Type B pancreatic cell (in vitro differentiated cells): ENCODE measurements around the gene TMEM141. TPM values are rescaled to one million over a fixed set of nuclear protein-coding genes. Genes with fewer than 3 reads are reported as not detected.
"Not testable (repeated sequence)": the region's sequence is repeated elsewhere in the genome, so short reads cannot be mapped to it uniquely, and the experiment has no call there.

Source experiments
- DNase-seq: peaks from one replicate; pipeline ENCODE4 v3.0.0; 2021; ENCODE audit warnings: mixed read lengths; ENCODE audit not compliant: unreplicated experiment; ENCODE audit errors: extremely low spot score
- H3K27ac Mint-ChIP-seq: 2 replicates; pipeline ENCODE4 v1.8.0; 2021; ENCODE audit warnings: mild to moderate bottlenecking, mixed read lengths
- H3K27me3 Mint-ChIP-seq: 2 replicates; pipeline ENCODE4 v1.8.0; 2021; ENCODE audit warnings: mixed read lengths
- H3K36me3 Mint-ChIP-seq: 2 replicates; pipeline ENCODE4 v1.8.0; 2021; ENCODE audit warnings: mixed read lengths
- H3K4me1 Mint-ChIP-seq: one replicate; pipeline ENCODE4 v1.8.0; 2021; ENCODE audit warnings: mixed read lengths; ENCODE audit not compliant: unreplicated experiment
- H3K4me3 Mint-ChIP-seq: 2 replicates; pipeline ENCODE4 v1.8.0; 2021; ENCODE audit warnings: mild to moderate bottlenecking, mixed read lengths
- H3K9me3 Mint-ChIP-seq: 2 replicates; pipeline ENCODE4 v1.8.0; 2021; ENCODE audit warnings: mixed read lengths
- total RNA-seq: library from RNA; stranded (reverse); gene quantifications from 2 replicates; pipeline ENCODE4 v1.2.1, GENCODE V29; 2021; ENCODE audit warnings: low replicate concordance
- TF ChIP-seq, protein P1 (sequence below): fragments of 200-600 bp; sonication (generic); conservative IDR thresholded peaks from 2 replicates; pipeline ENCODE4 v1.5.0; 2021; ENCODE audit warnings: antibody characterized with exemption, mild to moderate bottlenecking

Gene TMEM141
- total RNA-seq, 1 donor from 2014 or later = 62.3 TPM

- H3K27me3 Mint-ChIP-seq = no peaks in the 10 kb centered on the region
- TF ChIP-seq, protein P1, sequence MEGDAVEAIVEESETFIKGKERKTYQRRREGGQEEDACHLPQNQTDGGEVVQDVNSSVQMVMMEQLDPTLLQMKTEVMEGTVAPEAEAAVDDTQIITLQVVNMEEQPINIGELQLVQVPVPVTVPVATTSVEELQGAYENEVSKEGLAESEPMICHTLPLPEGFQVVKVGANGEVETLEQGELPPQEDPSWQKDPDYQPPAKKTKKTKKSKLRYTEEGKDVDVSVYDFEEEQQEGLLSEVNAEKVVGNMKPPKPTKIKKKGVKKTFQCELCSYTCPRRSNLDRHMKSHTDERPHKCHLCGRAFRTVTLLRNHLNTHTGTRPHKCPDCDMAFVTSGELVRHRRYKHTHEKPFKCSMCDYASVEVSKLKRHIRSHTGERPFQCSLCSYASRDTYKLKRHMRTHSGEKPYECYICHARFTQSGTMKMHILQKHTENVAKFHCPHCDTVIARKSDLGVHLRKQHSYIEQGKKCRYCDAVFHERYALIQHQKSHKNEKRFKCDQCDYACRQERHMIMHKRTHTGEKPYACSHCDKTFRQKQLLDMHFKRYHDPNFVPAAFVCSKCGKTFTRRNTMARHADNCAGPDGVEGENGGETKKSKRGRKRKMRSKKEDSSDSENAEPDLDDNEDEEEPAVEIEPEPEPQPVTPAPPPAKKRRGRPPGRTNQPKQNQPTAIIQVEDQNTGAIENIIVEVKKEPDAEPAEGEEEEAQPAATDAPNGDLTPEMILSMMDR = no peak
- no peaks in the 10 kb centered on the region for H3K9me3 Mint-ChIP-seq
- no peak for DNase-seq
- H3K4me3 Mint-ChIP-seq = no peak overlapping the region
- no peak overlapping the region for H3K27ac Mint-ChIP-seq
- no peaks in the 10 kb centered on the region for H3K36me3 Mint-ChIP-seq
- peaks cover 6% of the 10 kb centered on the region for H3K4me1 Mint-ChIP-seq
Measured at GRCh38 chr9:136835162-136835931, 44.2 kb downstream of the TMEM141 start.

DNA sequence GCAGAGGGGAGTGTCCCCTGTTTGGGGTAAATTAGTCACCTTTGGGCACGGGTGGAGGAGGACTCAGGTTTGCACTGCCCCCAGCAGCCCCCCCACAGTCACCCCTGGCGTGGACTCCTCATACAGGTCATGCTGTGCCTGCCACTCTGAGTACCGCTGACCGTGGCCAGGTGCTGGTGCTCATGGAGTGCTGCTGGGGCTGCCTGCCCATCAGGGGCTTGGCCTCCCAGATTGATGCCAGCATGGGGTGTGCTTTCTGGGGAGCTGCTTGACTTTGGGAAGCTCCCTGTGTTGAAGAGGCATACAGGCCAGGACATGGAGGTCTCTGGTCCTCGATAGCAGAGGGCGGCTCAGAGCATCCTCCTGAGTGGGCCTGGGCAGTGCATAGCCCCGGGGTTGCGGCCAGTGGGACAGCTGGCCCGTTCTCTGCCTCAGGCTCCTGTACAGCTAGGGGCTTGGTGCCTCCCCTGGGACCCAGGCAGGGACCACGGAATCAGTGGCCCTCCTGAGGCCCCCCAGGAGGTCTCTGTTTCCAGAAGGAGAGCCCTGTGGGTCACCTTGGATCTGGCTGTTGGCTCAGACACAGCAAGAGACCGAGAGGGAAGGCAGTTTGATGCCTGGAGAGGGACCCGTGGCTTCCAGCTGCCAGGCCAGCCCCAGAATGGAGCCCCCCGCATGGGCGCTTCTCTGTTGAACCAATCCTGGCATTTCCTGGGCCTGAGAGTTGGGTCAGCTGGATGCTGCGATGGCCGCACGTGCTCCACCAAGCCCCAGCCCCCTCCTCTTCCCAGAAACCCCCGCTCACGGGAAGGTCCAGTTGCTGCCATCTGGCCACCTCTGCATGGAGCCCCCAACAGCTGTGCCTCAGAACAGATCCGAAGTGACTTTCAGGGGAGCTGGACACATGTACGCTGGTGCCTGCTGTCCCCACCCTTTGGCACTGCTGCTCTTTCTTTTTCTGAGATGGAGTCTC is 45.1 kb downstream of the TMEM141 start:
- H3K27me3 Mint-ChIP-seq = no peaks in the 10 kb centered on the region
- peaks cover 6% of the 10 kb centered on the region for H3K4me1 Mint-ChIP-seq
- no peak overlapping the region for H3K27ac Mint-ChIP-seq
- no peak for DNase-seq
- no peaks in the 10 kb centered on the region for H3K9me3 Mint-ChIP-seq
- TF ChIP-seq, protein P1 = no peak
- H3K36me3 Mint-ChIP-seq = no peaks in the 10 kb centered on the region
- H3K4me3 Mint-ChIP-seq = no peak overlapping the region

DNA sequence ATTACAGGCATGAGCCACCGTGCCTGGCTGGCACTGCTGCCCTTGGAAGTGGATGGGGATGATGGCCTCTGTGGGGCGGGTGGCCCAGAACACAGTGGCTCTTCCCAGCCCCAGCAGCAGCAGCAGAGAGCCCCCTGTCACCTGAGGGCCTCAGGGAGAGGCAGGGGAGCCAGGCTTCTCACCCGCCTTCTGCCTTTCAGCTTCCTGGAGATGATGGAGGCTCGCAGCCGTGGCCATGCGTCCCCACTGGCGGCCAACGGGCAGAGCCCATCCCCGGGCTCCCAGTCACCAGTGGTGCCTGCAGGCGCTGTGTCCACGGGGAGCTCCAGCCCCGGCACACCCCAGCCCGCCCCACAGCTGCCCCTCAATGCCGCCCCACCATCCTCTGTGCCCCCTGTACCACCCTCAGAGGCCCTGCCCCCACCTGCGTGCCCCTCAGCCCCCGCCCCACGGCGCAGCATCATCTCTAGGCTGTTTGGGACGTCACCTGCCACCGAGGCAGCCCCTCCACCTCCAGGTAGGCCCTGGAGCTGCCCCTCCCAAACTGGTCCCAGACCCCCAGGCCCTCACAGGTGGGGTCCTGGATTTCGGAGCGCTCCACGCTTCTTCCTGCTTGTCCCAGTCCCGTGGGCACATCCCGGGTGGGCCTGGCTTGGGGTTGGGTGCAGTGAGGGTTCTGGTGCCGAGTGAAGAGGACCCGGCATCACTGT is 46.2 kb downstream of the TMEM141 start:
- Mint-ChIP-seq H3K4me1 (peaks cover 6% of the 10 kb centered on the region), H3K4me3 (no peak overlapping the region), H3K27me3 (no peaks in the 10 kb centered on the region), H3K36me3 (no peaks in the 10 kb centered on the region), H3K9me3 (no peaks in the 10 kb centered on the region), H3K27ac (no peak overlapping the region)
- no peak for DNase-seq
- TF ChIP-seq, protein P1 = no peak

DNA sequence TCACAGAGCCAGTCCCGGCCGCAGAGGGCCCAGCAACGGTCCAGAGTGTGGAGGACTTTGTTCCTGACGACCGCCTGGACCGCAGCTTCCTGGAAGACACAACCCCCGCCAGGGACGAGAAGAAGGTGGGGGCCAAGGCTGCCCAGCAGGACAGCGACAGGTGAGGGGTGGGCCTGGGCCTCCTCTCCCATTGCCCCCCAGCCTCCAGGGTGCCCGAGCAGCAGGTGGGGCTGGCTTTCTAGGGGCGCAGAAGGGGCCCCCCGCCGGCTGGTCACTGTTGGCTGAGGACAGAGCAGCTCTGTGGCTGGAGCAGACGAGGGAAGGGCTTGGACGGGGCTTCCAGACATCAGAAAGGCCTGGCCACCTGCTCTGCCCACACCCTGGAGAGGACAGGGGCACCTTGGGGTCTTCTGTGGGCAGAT is 46.7 kb downstream of the TMEM141 start:
- not testable (repeated sequence) for H3K36me3 Mint-ChIP-seq, H3K27me3 Mint-ChIP-seq, DNase-seq, H3K4me1 Mint-ChIP-seq, H3K27ac Mint-ChIP-seq, H3K4me3 Mint-ChIP-seq, H3K9me3 Mint-ChIP-seq

GRCh38 chr9:136838314-136839228 is 47.4 kb downstream of the TMEM141 start:
- H3K4me1 Mint-ChIP-seq = peaks cover 6% of the 10 kb centered on the region
- H3K27me3 Mint-ChIP-seq = no peaks in the 10 kb centered on the region
- TF ChIP-seq, protein P1 = no peak
- no peaks in the 10 kb centered on the region for H3K9me3 Mint-ChIP-seq
- peak overlapping the region; percentile 36 for H3K27ac Mint-ChIP-seq
- peak overlapping the region; percentile 25 for H3K4me3 Mint-ChIP-seq
- DNase-seq = no peak
- H3K36me3 Mint-ChIP-seq = no peaks in the 10 kb centered on the region
